GM18858 (cell line): ENCODE measurements around the gene SLC16A1.
"Not testable (repeated sequence)": the region's sequence is repeated elsewhere in the genome, so short reads cannot be mapped to it uniquely, and the experiment has no call there.

ENCODE experiments used
- ATAC-seq: cut with Tn5 transposase; IDR thresholded peaks from one replicate; pipeline ENCODE4 v1.9.1; 2021; ENCODE audit not compliant: unreplicated experiment

SLC16A1 gene

GRCh38 chr1:112926858-112927257 is 29.1 kb downstream of the SLC16A1 start:
- ATAC-seq: no peak

GRCh38 chr1:112925015-112925414 is 31.0 kb downstream of the SLC16A1 start:
- ATAC-seq: no peak

- no peak for ATAC-seq
Measured at GRCh38 chr1:112923959-112924349, 32.0 kb downstream of the SLC16A1 start.

GRCh38 chr1:112923234-112923958 is 32.6 kb downstream of the SLC16A1 start:
- ATAC-seq: no peak

- ATAC-seq: no peak
Measured at GRCh38 chr1:112911506-112912220, 44.3 kb downstream of the SLC16A1 start.

- ATAC-seq: no peak
Measured at GRCh38 chr1:112909847-112910246, 46.1 kb downstream of the SLC16A1 start.

- no peak for ATAC-seq
Measured at GRCh38 chr1:112906150-112906698, 49.8 kb downstream of the SLC16A1 start.

GRCh38 chr1:112905395-112906149 is 50.4 kb downstream of the SLC16A1 start:
- no peak for ATAC-seq

- ATAC-seq: no peak
Measured at GRCh38 chr1:112904831-112905261, 51.1 kb downstream of the SLC16A1 start.

GRCh38 chr1:112904071-112904830 is 51.7 kb downstream of the SLC16A1 start:
- no peak for ATAC-seq

GRCh38 chr1:112902221-112902620 is 53.8 kb downstream of the SLC16A1 start:
- ATAC-seq: no peak

- ATAC-seq: no peak
Measured at GRCh38 chr1:112901387-112901786, 54.6 kb downstream of the SLC16A1 start.

- ATAC-seq: no peak
Measured at GRCh38 chr1:112896783-112897182, 59.2 kb downstream of the SLC16A1 start.

- no peak for ATAC-seq
Measured at GRCh38 chr1:112894561-112895011, 61.4 kb downstream of the SLC16A1 start.

GRCh38 chr1:112894010-112894292 is 62.0 kb downstream of the SLC16A1 start:
- no peak for ATAC-seq

- no peak for ATAC-seq
Measured at GRCh38 chr1:112893288-112894009, 62.5 kb downstream of the SLC16A1 start.

GRCh38 chr1:112889906-112890305 is 66.1 kb downstream of the SLC16A1 start:
- not testable (repeated sequence) for ATAC-seq

- ATAC-seq: no peak
Measured at GRCh38 chr1:112889052-112889768, 66.8 kb downstream of the SLC16A1 start.

GRCh38 chr1:112888630-112889029 is 67.4 kb downstream of the SLC16A1 start:
- ATAC-seq: no peak
